Body of pancreas (tissue), 4 donors: ENCODE results near the gene GTF2IRD1.
"Not testable (repeated sequence)": the region's sequence is repeated elsewhere in the genome, so short reads cannot be mapped to it uniquely, and the experiment has no call there.

ENCODE experiments used
- POLR2A ChIP-seq, 3 donors: fragments of 450-650 bp; IDR thresholded peaks; one replicate each; pipeline ENCODE4 v1.6.1; 2016; ENCODE audit warnings: antibody characterized with exemption in 3 of 3, mild to moderate bottlenecking in 2 of 3
- TF ChIP-seq, protein P1 (sequence below), 7 experiments: fragments of 450-650 bp in 4 of 7; fragments of 200-600 bp in 3 of 7; sonication (generic) in 3 of 7; IDR thresholded peaks; one replicate each; pipeline ENCODE4 v1.5.1; 2016 to 2019; ENCODE audit warnings: antibody characterized with exemption in 7 of 7

DNA sequence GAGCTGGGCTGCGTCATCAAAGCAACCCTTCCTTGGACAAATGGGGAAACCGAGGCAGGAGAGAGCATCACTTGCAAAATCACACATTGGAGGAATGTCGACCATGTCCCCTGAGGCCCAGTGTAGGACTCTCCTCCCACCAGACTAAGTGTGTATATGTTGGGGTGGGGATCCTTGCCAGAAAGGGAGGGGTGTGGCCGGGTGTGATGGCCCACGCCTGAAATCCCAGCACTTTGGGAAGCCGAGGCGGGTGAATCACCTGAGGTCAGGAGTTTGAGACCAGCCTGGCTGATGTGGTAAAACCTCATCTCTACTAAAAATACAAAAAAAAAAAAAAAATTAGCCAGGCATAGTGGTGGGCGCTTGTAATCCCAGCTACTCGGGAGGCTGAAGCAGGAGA is 23.3 kb upstream of the GTF2IRD1 start:
- TF ChIP-seq, protein P1, sequence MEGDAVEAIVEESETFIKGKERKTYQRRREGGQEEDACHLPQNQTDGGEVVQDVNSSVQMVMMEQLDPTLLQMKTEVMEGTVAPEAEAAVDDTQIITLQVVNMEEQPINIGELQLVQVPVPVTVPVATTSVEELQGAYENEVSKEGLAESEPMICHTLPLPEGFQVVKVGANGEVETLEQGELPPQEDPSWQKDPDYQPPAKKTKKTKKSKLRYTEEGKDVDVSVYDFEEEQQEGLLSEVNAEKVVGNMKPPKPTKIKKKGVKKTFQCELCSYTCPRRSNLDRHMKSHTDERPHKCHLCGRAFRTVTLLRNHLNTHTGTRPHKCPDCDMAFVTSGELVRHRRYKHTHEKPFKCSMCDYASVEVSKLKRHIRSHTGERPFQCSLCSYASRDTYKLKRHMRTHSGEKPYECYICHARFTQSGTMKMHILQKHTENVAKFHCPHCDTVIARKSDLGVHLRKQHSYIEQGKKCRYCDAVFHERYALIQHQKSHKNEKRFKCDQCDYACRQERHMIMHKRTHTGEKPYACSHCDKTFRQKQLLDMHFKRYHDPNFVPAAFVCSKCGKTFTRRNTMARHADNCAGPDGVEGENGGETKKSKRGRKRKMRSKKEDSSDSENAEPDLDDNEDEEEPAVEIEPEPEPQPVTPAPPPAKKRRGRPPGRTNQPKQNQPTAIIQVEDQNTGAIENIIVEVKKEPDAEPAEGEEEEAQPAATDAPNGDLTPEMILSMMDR (IDR thresholded peaks at IDR 0.05), result not testable (repeated sequence)
- not testable (repeated sequence) for TF ChIP-seq POLR2A (IDR thresholded peaks at IDR 0.05)
